ENCODE results near the gene IMMP2L. TPM values are rescaled to one million over a fixed set of nuclear protein-coding genes. Genes with fewer than 3 reads are reported as not detected.

IMMP2L gene
- total RNA-seq, 4 donors from 2014 or later, result 2.6 to 69.1 (median 34.7) TPM

DNA sequence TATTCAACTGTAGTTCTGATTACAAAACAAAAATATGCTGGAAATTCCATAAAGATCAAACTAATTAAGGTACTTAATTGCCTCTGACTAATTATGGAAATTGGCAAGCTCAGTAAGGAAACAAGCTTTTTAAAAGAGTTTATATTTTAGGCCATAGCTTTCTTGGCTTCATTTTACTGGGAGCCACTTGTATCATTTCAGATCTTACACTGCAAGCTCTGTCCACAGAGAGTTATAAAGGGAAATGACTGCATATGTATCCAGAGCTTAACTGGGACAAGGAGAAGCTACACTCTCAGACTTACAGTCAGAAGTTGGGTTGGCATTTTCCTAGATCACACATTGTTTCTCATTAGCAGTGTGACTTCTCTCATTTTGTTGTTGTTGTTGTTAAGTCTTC is 379.0 kb downstream of the IMMP2L start:
- intact Hi-C loops (cut with DNase I; ENCODE audit: low total_unique reads), result no loop called here
- Histone ChIP-seq H3K9me3 (no peaks in the 10 kb centered on the region), H3K4me3 (no peak overlapping the region), H3K4me1 (no peaks in the 10 kb centered on the region), H3K27ac (no peak overlapping the region), H3K36me3 (no peaks in the 10 kb centered on the region), H3K27me3 (no peaks in the 10 kb centered on the region)
- TF ChIP-seq, protein P1, sequence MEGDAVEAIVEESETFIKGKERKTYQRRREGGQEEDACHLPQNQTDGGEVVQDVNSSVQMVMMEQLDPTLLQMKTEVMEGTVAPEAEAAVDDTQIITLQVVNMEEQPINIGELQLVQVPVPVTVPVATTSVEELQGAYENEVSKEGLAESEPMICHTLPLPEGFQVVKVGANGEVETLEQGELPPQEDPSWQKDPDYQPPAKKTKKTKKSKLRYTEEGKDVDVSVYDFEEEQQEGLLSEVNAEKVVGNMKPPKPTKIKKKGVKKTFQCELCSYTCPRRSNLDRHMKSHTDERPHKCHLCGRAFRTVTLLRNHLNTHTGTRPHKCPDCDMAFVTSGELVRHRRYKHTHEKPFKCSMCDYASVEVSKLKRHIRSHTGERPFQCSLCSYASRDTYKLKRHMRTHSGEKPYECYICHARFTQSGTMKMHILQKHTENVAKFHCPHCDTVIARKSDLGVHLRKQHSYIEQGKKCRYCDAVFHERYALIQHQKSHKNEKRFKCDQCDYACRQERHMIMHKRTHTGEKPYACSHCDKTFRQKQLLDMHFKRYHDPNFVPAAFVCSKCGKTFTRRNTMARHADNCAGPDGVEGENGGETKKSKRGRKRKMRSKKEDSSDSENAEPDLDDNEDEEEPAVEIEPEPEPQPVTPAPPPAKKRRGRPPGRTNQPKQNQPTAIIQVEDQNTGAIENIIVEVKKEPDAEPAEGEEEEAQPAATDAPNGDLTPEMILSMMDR (IDR thresholded peaks at IDR 0.05), result no peak
- no peak for TF ChIP-seq POLR2A (IDR thresholded peaks at IDR 0.05)
- DNase-seq, result no peak

DNA sequence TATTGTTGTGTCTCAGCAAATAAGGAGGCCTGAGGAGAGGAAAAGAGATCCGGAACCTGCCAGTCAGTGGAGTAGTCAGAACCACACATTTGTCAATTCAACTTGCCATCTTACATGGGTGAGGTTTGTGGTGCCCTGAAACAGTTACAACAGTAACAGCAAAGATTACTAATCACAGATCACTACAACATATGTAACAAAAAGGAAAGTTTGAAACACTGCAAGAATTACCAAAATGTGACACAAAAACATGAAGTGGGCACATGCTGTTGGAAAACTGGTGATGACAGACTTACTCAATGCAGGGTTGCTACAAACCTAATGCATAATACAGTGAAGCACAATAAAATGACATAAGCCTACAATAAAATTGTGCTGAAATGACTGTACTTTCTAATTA is 382.0 kb downstream of the IMMP2L start:
- intact Hi-C loops (cut with DNase I; ENCODE audit: low total_unique reads), result no loop called here
- no peak overlapping the region for H3K4me3 ChIP-seq
- H3K27ac ChIP-seq, result no peak overlapping the region

DNA sequence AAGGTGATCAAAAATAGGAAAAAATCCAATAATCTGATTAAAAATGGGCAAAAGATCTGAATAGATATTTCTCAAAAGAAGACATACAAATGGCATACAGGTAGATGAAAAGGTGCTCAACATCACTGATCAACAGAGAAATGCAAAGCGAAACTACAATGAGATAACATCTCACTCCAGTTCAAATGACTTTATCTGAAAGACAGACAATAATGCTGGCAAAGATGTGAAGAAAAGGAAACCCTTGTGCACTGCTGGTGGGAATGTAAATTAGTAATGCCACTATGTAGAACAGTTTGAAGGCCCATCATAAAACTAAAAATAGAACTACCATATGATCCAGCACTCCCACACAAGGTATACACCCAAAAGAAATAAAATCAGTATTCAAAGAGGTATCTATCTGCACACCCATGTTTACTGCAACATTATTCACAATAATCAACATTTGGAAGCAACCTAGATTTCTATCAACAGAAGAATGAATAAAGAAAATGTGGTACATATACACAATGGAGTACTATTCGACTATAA is 386.3 kb downstream of the IMMP2L start:
- no peaks in the 10 kb centered on the region for H3K4me1 ChIP-seq
- no peaks in the 10 kb centered on the region for H3K36me3 ChIP-seq
- H3K4me3 ChIP-seq, result no peak overlapping the region
- DNase-seq, result no peak
- no peaks in the 10 kb centered on the region for H3K27me3 ChIP-seq
- intact Hi-C loops (cut with DNase I; ENCODE audit: low total_unique reads), result no loop called here
- no peak for TF ChIP-seq POLR2A (IDR thresholded peaks at IDR 0.05)
- TF ChIP-seq, protein P1 (IDR thresholded peaks at IDR 0.05), result no peak
- H3K27ac ChIP-seq, result no peak overlapping the region
- no peaks in the 10 kb centered on the region for H3K9me3 ChIP-seq

More for the DNA sequence above, 382.0 kb downstream of the IMMP2L start:
- Histone ChIP-seq H3K9me3 (no peaks in the 10 kb centered on the region), H3K4me1 (no peaks in the 10 kb centered on the region), H3K27me3 (no peaks in the 10 kb centered on the region), H3K36me3 (no peaks in the 10 kb centered on the region)
- no peak for DNase-seq
- TF ChIP-seq POLR2A (IDR thresholded peaks at IDR 0.05), result no peak
- TF ChIP-seq, protein P1 (IDR thresholded peaks at IDR 0.05), result no peak

DNA sequence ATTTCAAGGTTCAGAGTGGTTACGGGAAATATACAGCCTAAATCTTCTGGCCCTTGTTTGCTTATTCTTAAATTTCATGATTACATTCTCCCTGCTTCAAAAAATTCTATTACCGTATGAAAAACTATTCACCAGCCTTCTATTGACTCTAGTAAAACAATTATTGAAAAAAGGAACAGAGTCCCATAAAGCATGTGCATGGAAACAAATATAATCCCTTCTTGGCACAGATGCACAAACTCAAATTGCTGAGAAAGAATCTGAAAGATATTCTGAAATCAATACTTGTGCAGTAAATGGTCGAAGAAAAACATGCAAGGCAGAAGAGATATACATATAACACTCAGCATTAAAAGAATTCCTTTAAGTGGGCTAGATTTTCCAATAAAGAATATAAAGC is 387.8 kb downstream of the IMMP2L start:
- H3K4me1 ChIP-seq, result no peaks in the 10 kb centered on the region
- H3K27ac ChIP-seq, result no peak overlapping the region
- H3K4me3 ChIP-seq, result no peak overlapping the region
- intact Hi-C loops (cut with DNase I; ENCODE audit: low total_unique reads), result no loop called here
- H3K9me3 ChIP-seq, result no peaks in the 10 kb centered on the region
- no peaks in the 10 kb centered on the region for H3K27me3 ChIP-seq
- TF ChIP-seq, protein P1 (IDR thresholded peaks at IDR 0.05), result no peak
- TF ChIP-seq POLR2A (IDR thresholded peaks at IDR 0.05), result no peak
- no peaks in the 10 kb centered on the region for H3K36me3 ChIP-seq
- DNase-seq, result no peak

DNA sequence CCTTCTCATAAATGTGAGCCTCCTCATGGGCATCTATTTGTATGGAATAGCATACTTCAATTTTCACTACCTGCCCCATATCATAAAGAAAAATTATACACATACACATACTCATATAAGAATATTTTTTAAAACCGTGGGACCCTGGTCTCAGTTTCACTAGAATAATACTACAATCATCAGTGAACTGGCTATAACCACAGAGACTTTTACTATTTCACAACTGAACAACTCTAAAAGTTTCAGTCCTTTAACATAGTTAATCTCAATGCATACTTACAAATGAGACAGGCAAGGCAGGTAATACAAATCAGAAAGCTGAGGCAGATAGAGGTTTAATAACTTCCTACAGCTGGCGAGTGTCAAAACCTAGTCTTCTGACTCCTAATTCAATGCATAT is 388.3 kb downstream of the IMMP2L start:
- H3K9me3 ChIP-seq, result no peaks in the 10 kb centered on the region
- intact Hi-C loops (cut with DNase I; ENCODE audit: low total_unique reads), result no loop called here
- no peak for TF ChIP-seq POLR2A (IDR thresholded peaks at IDR 0.05)
- TF ChIP-seq, protein P1 (IDR thresholded peaks at IDR 0.05), result no peak

More for the DNA sequence above, 388.3 kb downstream of the IMMP2L start:
- H3K4me1 ChIP-seq, result no peaks in the 10 kb centered on the region
- H3K27me3 ChIP-seq, result no peaks in the 10 kb centered on the region
- no peak overlapping the region for H3K27ac ChIP-seq
- H3K4me3 ChIP-seq, result no peak overlapping the region
- no peaks in the 10 kb centered on the region for H3K36me3 ChIP-seq
- no peak for DNase-seq

Data from uterus (tissue), 4 donors.